GM18505 (cell line): ENCODE measurements around the gene NTM.
"Not testable (repeated sequence)": the region's sequence is repeated elsewhere in the genome, so short reads cannot be mapped to it uniquely, and the experiment has no call there.

ENCODE experiments used
- ATAC-seq: cut with Tn5 transposase; IDR thresholded peaks from one replicate; pipeline ENCODE4 v1.9.1; 2021; ENCODE audit not compliant: unreplicated experiment
- POLR2A ChIP-seq: IDR thresholded peaks from 4 replicates; pipeline ENCODE4 v1.6.1; 2011; ENCODE audit warnings: borderline replicate concordance; ENCODE audit not compliant: insufficient read depth, insufficient read length; ENCODE audit errors: extremely low read depth

NTM gene

DNA sequence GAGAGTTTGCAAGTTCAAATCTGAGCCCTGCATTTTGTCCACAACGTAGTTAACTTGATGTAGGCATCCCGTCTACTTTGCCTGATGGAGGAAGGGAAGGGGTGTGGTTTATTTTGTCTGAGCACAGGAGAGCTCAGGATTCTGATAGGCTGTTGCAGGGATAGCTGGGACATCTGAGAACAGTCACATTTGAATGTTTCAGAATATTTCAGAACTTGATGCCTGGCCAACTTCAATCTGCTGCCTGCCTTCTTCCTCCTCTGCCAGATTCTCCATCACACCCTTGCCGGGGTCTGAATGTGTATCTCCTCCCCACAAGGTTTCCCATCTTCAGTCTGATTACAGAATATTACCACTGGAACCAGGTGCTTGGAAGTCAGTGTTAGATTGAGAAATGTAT is 51.6 kb downstream of the NTM start:
- ATAC-seq: no peak
- no peak for TF ChIP-seq POLR2A

DNA sequence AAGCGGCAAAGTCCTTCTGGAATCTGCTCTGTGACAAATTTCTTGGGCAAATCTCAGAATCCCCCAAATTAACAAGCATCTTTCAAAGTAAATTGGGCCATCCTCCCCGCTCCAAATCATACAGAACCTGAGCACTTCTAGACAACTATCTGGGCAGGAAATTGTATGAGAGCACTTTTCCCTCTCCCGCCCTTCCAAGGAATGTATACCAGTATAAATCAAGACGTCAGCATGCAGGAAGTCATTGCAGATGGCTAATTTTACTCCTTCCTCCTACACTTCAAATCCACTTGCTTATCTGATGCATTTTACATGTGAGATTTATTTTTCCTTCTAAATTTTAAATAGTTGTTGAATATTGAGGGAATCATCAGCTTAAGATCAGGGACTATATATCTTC is 52.1 kb downstream of the NTM start:
- no peak for ATAC-seq
- no peak for TF ChIP-seq POLR2A

DNA sequence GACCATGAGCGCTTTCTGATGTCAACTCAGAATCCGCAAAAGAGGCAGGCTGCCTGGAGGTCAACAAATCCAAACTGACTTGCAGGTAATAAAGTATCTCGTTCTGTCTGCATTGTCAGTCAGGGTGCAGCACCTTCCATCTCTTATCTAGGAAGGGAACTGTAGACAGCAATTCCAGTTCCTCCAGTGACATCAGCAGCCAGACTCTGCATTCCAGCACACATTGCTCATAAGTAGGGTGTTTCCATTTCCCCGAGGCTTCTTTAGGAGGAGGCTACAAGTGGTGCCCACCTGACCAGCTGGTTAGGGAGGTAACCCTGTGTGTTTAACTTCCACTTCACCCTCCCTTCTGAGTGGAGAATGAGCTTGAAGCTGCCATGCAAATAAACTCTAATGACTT is 53.3 kb downstream of the NTM start:
- ATAC-seq: no peak
- TF ChIP-seq POLR2A: no peak

DNA sequence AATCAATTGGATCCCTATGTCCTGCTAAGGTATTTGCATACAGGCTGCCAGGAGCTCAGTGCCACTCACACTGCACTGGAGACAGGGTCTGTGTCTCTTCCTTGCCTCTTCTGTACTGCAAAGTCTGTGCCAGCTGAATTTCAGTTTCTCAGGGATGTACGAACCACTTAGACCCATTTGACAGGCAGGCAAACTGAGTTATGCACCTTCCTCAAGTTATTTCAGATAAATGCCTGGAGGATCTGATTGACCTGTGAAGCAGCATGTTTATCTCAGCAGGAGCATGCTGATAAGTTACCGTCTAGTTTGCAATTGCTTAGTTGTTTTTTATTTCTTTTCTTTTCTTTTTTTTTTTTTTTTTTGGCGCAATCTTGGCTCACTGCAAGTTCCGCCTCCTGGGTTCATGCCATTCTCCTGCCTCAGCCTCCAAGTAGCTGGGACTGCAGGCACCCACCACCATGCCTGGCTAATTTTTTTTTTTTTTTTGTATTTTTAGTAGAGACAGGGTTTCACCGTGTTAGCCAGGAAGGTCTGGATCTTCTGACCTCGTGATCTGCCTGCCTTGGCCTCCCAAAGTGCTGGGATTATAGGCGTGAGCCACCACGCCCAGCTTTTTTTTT is 54.0 kb downstream of the NTM start:
- ATAC-seq: not testable (repeated sequence)

DNA sequence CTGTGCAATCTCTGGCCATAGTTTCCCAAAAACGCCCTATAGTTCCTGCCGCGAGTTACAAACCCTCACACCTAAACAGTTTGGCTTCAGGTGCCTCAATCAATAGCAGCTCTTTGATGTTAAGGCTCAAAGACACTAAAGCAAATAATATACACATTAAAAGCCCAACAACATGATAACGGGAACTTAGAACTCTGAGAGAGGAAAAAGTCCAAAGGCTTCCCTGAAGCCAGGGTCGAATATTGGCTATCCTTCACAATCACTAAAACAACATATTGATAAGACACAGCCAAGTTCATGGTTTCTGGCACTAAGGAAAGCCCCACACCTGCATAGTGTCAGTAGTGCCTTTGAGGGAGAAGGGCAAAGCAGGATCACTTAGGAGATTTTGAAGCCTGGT is 54.9 kb downstream of the NTM start:
- no peak for ATAC-seq

DNA sequence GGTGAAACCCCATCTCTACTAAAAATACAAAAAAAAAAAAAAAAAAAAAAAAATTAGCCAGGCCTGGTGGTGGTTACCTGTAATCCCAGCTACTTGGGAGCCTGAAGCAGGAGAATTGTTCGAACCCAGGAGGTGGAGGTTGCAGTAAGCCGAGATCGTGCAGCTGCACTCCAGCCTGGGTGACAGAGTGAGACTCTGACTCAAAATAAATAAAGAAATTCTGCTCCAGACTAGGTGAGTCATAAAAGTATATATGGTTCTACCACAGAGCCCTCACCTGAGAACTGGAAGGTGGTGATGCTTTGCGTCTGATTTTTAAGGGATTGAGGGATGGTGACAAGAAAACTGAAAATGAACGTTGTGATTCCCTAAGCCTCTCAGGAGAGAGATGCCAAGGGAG is 58.4 kb downstream of the NTM start:
- no peak for TF ChIP-seq POLR2A

More for the DNA sequence above, 54.9 kb downstream of the NTM start:
- no peak for TF ChIP-seq POLR2A

DNA sequence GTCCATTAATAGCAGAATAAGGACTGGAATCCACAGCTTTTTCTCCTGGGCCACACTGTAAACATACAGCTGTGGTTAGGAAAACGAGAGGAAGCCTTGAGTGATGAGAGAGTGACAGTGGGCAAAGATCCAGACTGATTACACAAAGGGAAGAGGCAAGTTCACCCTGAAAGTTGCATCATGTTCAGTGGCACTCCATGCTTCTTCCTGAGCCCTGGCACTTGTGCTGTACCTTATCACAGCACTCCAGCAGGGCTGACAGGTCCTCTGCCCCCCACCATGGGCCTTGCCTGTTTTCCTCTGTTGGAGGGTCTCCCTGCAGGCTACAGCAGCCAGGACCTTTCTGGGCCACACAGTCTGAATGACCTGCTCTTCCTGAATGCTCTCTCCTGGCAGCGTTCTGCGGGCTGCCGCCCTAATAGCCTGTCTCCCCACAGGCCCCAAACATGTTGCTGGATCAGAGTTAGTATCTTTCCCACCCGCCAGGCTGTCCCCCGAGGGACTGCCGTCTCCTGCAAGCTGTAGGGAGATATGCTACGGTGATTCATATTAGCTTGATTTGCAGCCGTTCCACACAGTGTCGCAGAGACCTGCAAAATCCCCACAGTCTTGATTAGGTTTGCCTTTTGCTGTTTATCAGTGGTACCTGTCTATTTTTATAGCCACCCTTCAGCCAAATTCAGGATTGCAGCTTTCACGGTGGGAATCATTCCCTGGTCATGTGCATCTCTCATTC is 60.2 kb downstream of the NTM start:
- TF ChIP-seq POLR2A: no peak
- ATAC-seq: no peak

More for the DNA sequence above, 58.4 kb downstream of the NTM start:
- no peak for ATAC-seq

DNA sequence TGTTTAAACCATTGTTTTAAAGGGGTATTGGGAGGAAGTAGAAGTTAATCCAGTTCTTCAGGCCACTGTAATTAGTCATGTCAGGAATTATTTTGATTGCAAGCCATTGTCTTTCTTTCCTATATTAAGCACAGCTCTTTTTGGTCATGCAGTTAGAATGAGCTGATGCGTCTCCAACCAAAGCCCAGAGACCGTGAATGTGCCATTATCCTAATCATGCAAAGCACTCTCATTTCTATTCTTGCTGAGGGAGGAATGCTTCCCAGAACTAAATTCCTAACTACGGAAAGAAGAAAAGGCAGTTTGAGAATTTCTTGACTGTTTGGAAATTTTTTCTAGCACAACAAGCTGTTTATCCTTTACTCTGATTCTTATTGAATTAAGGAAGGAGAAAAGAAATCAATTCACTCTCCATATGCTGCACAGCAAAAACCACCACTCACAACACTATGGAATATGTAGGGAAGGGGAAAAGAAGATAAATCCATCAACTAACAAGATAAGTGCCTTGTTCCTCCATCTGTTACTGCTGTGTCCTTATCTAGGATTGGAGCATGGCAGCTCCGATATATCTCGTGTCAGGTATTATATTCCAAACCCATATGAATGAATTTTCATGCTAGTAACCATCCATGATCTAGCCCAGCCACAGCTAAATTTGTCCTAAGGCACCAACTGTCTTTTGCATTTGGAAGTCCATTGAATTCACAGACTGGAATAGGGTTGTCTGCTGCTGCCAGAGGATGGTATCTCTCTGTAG is 70.8 kb downstream of the NTM start:
- no peak for TF ChIP-seq POLR2A
- no peak for ATAC-seq

DNA sequence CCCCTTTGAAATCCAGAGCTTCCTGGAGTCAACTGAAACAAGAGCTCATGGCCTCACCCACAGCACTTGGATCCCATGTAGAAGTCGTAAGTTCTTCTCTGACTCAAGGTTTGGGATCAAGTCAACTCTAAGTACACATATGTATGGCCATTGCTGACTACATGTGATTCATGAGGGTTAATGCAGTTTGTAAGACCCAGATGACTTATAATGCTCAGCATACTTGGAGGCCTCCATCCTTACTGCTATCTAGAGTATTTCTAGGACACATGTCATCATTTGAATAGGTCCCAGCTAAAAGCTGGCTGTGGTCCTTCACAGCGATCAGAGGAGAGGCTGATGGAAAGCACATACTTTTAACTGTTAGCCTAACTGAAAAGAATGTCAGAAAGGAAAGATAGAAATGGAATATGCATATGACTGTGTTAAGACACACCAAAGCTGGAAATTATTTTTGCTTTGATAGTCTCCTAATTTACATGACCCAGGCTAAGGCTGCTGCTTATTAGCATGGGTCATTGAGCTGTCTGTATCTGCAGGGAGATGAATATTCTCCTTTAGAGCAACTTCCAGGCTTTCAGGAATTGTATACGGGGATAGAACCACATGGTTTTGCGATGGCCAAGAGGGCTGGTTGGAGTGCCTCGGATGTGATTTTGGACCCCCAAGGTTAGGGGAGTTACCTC is 76.3 kb downstream of the NTM start:
- ATAC-seq: no peak
- TF ChIP-seq POLR2A: no peak

DNA sequence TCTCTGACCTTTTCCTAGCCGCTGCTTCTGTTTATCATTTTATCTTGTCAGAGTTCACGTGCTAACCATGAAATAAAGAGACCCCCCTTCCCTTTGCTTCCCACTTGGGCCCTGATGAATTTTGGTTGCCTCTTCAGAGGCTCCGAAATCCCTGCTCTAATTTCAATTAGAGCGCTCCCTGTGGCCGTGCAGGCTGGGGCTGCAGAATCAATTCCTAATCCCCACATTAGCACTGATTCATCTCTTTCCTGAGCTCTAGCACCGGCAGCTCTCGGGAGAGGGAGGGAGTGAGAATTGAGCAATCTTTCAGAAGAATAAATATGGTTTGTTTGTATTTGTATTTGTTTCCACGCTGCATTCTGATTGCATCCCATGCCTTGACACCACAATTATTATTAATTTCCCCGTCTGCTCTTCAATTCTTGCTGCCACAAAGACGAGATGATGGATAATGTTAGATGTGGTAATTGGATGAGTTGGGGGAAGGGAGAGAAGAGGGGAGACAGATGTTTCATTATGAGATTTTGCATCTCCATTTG is 76.9 kb downstream of the NTM start:
- no peak for ATAC-seq
- no peak for TF ChIP-seq POLR2A

DNA sequence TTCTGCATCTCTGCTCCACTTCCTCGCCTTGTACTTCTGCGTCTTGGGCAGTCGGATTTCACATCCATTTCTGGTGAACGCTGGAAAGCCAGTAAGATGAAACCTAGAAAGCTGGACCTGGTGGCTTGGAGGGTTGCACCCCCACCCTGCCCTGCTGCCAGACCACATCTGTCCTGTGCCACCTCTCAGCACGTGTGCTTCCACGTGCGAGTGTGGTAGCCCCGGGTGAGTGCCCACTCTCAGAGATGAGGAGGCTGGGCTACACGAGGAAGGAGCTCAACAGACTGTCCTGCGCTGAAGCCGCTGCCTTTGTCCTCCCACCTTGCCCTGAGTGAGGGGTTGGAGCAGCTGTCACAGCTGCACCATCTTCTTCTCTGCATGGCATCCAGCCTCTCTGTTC is 77.5 kb downstream of the NTM start:
- ATAC-seq: no peak
- no peak for TF ChIP-seq POLR2A

DNA sequence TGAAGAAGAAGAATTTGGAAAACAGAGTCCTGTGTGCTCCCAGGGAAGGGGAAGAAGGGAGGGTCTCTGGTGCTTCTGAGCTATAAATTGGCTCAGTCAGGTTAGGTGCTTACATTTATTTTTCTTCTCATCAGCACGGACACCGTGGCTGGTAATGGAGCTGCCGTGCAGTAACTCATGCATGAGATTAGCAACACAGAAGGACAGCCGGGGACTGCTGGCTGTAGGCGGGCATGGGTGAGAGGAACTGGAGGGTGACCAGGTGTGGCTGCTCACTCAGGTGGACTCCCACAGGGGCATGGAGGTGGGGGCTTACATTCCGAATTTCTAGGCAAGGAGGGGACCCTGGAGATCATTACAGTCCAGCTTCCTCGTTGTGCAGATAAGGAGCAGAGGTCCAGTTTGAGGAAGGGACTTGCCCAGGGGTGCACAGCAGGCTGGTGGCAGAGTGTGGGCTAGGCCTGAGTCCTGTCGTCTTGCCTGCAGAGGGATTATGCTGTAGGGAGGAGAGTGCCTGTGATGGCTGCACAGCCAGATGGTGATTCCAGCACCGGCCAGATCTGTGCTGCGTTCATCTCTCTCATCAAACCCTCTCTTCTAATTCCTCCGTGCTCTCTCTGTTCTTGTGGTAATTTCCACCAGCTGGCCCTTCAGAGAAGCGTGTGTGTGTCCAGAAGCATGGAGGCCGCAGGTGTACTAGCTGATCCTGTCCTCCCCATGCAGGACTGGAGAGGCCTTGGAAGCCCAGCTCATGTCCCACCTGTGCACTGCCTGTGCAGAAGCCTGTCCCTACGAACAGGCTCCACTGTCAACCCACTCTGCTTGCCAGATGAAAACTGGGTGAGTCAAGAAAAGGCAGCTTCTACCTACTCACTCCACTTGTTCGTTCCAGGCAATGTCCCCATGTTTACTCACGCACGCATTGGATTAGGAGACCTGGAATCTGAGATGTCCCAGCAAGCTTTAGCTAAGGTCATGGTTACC is 78.9 kb downstream of the NTM start:
- TF ChIP-seq POLR2A: no peak
- no peak for ATAC-seq
